ENCODE results near the gene UNC80. TPM values are rescaled to one million over a fixed set of nuclear protein-coding genes. Genes with fewer than 3 reads are reported as not detected.

The UNC80 gene
- total RNA-seq, 1 donor from 2014 or later = 0.05 TPM

DNA sequence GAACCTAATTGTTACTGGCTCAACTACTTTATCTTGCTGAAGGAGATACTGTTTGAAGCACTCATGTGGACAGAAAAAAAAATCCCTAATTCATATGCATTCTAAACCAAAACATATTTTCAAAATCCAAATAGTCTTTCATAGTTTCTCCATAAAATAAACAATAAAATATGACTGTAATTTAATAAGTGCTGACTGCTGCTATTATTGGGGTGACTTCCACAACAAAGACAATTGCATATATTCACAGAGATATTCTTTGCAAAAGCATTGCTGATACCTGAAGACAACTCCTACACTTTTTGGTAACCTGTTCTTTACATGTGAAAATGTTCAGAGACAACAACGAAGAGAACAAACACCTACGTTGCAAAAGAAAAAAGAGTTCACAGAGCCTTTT, 157.7 kb downstream of the UNC80 start:
- DNase-seq (ENCODE audit: low spot score) = no peak
- H3K4me3 Mint-ChIP-seq (ENCODE audit: unreplicated experiment) = no peak overlapping the region
- TF ChIP-seq, protein P1, sequence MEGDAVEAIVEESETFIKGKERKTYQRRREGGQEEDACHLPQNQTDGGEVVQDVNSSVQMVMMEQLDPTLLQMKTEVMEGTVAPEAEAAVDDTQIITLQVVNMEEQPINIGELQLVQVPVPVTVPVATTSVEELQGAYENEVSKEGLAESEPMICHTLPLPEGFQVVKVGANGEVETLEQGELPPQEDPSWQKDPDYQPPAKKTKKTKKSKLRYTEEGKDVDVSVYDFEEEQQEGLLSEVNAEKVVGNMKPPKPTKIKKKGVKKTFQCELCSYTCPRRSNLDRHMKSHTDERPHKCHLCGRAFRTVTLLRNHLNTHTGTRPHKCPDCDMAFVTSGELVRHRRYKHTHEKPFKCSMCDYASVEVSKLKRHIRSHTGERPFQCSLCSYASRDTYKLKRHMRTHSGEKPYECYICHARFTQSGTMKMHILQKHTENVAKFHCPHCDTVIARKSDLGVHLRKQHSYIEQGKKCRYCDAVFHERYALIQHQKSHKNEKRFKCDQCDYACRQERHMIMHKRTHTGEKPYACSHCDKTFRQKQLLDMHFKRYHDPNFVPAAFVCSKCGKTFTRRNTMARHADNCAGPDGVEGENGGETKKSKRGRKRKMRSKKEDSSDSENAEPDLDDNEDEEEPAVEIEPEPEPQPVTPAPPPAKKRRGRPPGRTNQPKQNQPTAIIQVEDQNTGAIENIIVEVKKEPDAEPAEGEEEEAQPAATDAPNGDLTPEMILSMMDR (IDR thresholded peaks at IDR 0.05; ENCODE audit: unreplicated experiment) = no peak
- no peaks in the 10 kb centered on the region for H3K4me1 Mint-ChIP-seq (ENCODE audit: unreplicated experiment)
- H3K27me3 Mint-ChIP-seq (ENCODE audit: unreplicated experiment) = no peaks in the 10 kb centered on the region
- H3K9me3 Mint-ChIP-seq (ENCODE audit: unreplicated experiment) = no peaks in the 10 kb centered on the region
- H3K27ac Mint-ChIP-seq (ENCODE audit: unreplicated experiment) = no peak overlapping the region
- H3K36me3 Mint-ChIP-seq (ENCODE audit: low read depth, unreplicated experiment) = no peaks in the 10 kb centered on the region

DNA sequence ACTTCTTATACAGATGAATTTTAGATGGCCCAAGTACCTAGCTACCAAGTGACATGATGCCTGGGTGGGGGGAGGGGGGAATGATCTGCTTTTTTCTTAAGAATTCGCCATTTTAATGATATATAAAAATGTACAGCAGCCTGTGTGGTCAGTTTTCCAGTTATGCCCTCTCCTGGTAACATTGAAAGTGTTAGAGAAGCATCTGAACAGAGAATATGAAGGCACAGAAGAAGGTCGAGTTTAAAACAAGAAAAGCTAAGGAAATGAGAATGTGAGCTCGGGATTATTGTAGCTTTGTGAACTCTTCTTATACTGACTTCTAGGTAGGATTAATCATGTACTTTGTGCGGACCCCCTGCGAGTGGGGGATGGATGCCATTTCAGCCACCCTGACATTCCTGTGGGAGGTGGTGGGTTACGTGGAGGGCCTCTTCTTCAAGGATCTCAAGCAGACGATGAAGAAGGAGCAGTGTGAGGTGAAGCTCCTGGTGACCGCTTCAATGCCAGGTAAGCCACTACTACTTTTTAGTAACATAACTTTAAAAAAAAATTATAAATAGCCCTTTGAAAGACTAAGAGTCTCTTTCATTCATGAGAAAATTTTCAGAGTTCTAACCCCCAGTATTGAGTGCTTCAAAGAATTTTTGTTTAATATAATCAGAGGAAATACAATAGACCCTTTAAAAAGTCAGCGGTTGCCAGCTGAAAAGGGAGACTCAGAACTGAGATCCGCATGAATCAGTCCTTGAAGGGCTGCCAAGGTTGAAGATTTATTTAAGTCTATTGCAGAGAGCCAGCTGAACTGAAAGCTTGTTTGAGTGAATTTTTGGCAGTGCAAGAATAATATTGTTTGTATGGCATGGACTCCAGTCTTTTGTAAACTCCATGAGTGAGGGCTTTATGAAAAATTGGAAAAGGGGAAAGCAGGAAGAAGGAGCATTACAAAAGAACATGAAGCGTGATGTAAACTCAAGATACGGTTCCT, 162.2 kb downstream of the UNC80 start:
- TF ChIP-seq, protein P1 (IDR thresholded peaks at IDR 0.05; ENCODE audit: unreplicated experiment) = no peak
- H3K4me3 Mint-ChIP-seq (ENCODE audit: unreplicated experiment) = no peak overlapping the region
- DNase-seq (ENCODE audit: low spot score) = no peak
- no peaks in the 10 kb centered on the region for H3K9me3 Mint-ChIP-seq (ENCODE audit: unreplicated experiment)
- H3K4me1 Mint-ChIP-seq (ENCODE audit: unreplicated experiment) = no peaks in the 10 kb centered on the region
- no peaks in the 10 kb centered on the region for H3K36me3 Mint-ChIP-seq (ENCODE audit: low read depth, unreplicated experiment)
- no peak overlapping the region for H3K27ac Mint-ChIP-seq (ENCODE audit: unreplicated experiment)
- H3K27me3 Mint-ChIP-seq (ENCODE audit: unreplicated experiment) = no peaks in the 10 kb centered on the region

DNA sequence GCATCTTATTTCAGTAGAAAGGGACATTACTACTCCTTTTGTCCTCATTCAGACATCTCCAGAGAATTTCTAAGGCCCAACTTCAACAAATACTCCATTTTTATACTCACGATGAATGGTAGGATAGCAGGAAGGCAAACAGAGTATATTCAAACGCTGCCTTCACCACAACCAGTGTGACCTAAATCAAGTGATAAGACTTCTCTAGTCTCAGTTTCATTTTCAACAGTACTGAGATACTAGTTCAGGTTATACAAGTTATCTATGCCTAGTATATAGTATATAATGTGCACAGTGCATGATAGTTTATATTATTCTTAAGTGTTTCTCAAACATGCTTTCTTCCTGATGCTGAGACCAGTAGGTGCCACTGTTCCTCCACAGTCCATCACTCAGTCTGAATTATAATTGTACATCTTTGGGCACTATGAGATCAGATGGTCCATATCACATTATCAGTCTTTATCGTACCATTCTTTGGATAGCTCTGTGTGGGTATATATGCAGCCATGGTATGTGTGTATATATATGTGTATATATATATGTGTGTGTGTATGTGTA, 164.6 kb downstream of the UNC80 start:
- H3K27ac Mint-ChIP-seq (ENCODE audit: unreplicated experiment) = no peak overlapping the region
- TF ChIP-seq, protein P1 (IDR thresholded peaks at IDR 0.05; ENCODE audit: unreplicated experiment) = no peak
- no peaks in the 10 kb centered on the region for H3K27me3 Mint-ChIP-seq (ENCODE audit: unreplicated experiment)
- H3K4me1 Mint-ChIP-seq (ENCODE audit: unreplicated experiment) = no peaks in the 10 kb centered on the region
- no peak overlapping the region for H3K4me3 Mint-ChIP-seq (ENCODE audit: unreplicated experiment)
- no peak for DNase-seq (ENCODE audit: low spot score)
- no peaks in the 10 kb centered on the region for H3K36me3 Mint-ChIP-seq (ENCODE audit: low read depth, unreplicated experiment)
- no peaks in the 10 kb centered on the region for H3K9me3 Mint-ChIP-seq (ENCODE audit: unreplicated experiment)

DNA sequence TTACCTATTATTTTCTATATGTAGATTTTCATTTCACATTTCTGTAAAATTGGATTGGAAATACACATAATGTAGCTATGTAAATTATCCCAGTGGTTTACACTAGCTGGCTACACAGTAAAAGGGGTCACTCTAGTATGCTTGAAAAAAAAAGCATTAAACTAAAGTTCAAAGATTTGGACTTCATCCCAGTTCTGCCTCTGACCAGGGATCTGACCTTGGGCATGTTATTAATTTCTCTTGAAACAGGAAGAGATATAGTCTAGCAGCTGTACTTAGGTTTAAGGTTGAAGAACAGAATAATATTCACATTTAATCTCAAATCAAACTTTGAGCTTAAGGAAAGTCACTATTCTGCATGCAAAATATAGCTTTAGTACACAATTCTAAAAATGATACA, 166.3 kb downstream of the UNC80 start:
- no peaks in the 10 kb centered on the region for H3K36me3 Mint-ChIP-seq (ENCODE audit: low read depth, unreplicated experiment)
- H3K27me3 Mint-ChIP-seq (ENCODE audit: unreplicated experiment) = no peaks in the 10 kb centered on the region
- no peak for DNase-seq (ENCODE audit: low spot score)
- no peaks in the 10 kb centered on the region for H3K4me1 Mint-ChIP-seq (ENCODE audit: unreplicated experiment)
- TF ChIP-seq, protein P1 (IDR thresholded peaks at IDR 0.05; ENCODE audit: unreplicated experiment) = no peak
- no peak overlapping the region for H3K4me3 Mint-ChIP-seq (ENCODE audit: unreplicated experiment)
- no peak overlapping the region for H3K27ac Mint-ChIP-seq (ENCODE audit: unreplicated experiment)
- no peaks in the 10 kb centered on the region for H3K9me3 Mint-ChIP-seq (ENCODE audit: unreplicated experiment)

DNA sequence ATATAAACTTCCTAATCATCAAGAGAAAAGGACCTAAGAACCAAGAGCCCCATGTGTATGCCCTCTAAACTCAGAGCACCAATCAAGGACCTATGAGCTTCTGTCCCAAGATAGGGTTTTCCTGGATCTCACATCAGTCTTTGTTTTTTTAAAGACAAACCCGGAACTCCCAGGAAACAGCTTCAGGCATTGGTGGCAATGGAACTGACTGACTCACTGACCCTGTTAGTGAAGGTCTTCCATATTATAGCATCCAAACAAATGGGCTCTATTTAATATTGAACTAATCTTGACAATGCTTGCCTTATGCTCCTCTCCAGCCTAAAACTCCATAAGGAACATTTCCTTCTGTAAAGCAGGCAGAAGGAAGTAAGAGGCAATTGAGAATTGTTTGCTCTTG, 167.3 kb downstream of the UNC80 start:
- H3K4me3 Mint-ChIP-seq (ENCODE audit: unreplicated experiment) = no peak overlapping the region
- DNase-seq (ENCODE audit: low spot score) = no peak
- no peaks in the 10 kb centered on the region for H3K4me1 Mint-ChIP-seq (ENCODE audit: unreplicated experiment)

More for the DNA sequence above, 167.3 kb downstream of the UNC80 start:
- Mint-ChIP-seq H3K9me3 (ENCODE audit: unreplicated experiment) (no peaks in the 10 kb centered on the region), H3K27ac (ENCODE audit: unreplicated experiment) (no peak overlapping the region), H3K27me3 (ENCODE audit: unreplicated experiment) (no peaks in the 10 kb centered on the region), H3K36me3 (ENCODE audit: low read depth, unreplicated experiment) (no peaks in the 10 kb centered on the region)
- TF ChIP-seq, protein P1 (IDR thresholded peaks at IDR 0.05; ENCODE audit: unreplicated experiment) = no peak
